ENCODE measurements around the gene JKAMP.

DNA sequence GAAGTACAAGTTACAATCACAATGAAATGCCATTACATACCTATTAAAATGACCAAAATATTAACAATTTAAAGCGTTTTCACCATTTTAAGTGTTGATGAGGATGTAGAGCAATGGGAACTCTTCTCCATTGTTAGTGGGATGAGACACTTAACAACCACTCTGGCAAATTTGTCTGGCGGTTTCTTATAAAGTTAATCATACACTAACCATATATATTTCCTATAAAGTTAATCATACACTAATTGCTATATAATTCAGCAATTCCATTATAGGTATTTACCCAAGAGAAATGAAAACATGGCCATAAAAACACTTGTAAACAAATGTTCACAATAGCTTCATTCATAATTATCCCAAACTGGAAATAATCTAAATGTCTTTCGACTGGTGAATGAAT is 35.9 kb downstream of the JKAMP start:
- TF ChIP-seq POLR2A (IDR thresholded peaks at IDR 0.05) (no peak), CTCF (IDR thresholded peaks at IDR 0.05) (no peak), POLR2AphosphoS5 (IDR thresholded peaks at IDR 0.05) (no peak), EP300 (IDR thresholded peaks at IDR 0.05) (no peak)

All from upper lobe of left lung (tissue), 4 donors.